Eye (tissue), 1 donor: ENCODE data around the gene PDRG1.
"Not testable (repeated sequence)": the region's sequence is repeated elsewhere in the genome, so short reads cannot be mapped to it uniquely, and the experiment has no call there.

Experiments
- DNase-seq: peaks from one replicate; pipeline ENCODE4 v3.0.0-alpha.2; 2015

Gene PDRG1

DNA sequence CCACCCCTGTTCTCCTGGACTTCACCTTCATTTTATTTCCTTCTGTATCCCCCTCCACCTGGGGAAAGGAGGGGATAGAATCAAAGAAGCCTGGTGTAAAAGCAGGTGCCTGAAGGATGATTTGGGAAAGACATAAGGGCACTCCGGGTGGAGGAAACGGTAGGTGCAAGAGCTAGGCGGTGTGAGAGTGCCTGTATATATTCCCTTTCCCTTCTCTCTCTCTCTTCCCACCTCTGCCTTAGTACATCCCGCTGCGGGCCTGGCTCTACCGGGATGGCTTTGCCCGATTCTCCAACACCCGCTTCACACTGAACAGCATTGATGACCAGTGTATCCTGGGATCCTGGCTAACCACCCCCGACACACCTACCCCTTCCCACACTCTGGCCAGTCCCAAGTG is 26.2 kb downstream of the PDRG1 start:
- no peak for DNase-seq

DNA sequence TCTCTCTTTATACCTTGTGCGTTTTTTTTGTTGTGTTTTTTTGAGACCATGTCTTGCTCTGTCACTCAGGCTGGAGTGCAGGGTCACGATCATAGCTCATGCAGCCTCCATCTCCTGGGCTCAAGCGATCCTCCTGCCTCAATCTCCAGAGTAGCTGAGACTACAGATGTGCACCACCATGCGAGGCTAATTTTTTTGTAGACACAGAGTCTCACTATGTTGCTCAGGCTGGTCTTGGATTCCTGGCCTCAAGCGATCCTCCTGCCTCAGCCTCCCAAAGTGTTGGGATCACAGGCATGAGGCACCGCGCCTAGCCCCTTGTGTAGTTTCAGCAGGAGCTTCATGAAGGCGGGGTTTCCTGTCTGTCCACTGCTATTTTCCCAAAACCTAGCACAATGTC is 27.3 kb downstream of the PDRG1 start:
- no peak for DNase-seq

DNA sequence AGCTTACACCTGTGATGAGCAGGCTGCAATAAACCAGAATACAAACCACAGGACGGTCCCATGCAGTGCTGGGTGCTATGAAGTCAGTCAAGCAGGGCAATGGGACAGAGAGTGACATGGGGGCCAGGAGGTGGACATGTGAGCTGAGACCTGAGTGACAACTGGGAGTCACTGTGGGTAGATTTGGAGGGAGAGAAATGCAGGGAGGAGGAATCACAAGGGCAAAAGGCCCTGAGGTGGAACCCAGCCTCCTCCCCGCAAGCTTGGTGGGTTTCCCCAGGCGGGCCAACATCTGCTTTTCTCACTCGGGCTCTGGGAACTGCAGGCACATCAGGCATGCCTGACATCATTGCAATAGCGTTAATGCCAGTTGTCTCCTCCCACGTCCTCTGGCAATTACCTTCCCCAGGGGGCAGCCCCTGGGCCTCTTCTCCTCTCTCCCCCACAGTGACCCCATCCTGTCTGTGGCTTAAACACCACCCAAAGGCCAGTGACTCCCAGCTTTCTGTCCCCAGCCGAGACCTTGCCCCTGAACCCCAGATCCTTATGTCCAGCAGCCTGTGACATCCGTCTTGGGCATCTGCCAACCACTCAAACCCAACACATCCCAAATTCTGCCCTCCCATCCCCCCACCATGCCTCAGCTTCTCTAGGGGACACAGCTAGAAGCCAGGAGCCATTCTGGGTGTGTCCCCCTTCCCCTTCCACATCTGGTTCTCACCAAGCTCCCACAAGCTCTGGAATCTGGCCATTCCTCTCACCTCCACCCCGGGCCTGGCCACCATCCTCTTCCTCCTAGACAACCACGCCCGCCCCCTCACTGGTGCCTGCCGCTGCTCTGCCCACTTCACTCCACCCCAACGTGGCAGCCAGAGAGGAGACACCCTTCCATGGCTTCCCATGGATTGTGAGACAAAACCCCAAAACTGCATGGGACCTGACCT is 28.2 kb downstream of the PDRG1 start:
- DNase-seq, result peak; percentile 13

DNA sequence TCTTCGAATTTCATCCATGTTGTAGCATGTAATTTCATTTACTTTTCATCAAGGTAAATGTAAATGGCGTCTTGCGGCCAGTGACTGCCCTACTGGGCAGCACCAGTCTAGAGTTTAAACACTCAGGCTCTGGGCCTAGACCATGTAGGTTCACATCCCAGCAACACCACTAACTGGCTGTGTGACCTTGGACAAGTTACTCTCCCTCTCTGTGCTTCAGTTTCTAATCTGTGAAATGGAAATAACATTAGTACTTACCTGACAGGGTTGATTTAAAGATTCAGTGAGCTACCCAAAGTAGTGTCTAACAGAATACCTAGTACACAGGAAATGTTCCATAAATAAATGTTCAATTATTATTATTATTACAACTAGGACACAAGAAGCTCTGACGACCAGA is 29.3 kb downstream of the PDRG1 start:
- DNase-seq, result no peak

DNA sequence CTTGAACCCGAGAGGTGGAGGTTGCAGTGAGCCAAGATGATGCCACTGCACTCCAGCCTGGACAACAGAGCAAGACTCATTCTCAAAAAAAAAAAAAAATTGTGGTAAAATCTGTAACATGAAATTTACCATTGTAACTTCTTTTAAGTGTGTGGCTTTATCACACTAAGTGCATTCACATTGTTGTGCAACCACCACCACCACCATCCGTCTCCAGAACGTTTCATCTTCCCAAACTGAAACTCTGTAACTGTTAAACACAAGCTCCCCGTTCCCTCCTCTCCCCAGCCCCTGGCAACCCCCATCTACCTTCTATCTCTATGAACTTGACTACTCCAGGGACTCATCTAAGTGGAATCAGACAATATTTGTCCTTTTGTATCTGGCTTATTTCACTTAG is 29.7 kb downstream of the PDRG1 start:
- no peak for DNase-seq

DNA sequence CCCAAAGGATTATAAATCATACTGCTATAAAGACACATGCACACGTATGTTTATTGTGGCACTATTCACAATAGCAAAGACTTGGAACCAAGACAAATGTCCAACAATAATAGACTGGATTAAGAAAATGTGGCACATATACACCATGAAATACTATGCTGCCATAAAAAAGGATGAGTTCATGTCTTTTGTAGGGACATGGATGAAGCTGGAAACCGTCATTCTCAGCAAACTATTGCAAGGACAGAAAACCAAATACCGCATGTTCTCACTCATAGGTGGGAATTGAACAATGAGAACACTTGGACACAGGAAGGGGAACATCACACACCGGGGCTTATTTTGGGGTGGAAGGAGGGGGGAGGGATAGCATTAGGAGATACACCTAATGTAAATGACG is 30.4 kb downstream of the PDRG1 start:
- not testable (repeated sequence) for DNase-seq

DNA sequence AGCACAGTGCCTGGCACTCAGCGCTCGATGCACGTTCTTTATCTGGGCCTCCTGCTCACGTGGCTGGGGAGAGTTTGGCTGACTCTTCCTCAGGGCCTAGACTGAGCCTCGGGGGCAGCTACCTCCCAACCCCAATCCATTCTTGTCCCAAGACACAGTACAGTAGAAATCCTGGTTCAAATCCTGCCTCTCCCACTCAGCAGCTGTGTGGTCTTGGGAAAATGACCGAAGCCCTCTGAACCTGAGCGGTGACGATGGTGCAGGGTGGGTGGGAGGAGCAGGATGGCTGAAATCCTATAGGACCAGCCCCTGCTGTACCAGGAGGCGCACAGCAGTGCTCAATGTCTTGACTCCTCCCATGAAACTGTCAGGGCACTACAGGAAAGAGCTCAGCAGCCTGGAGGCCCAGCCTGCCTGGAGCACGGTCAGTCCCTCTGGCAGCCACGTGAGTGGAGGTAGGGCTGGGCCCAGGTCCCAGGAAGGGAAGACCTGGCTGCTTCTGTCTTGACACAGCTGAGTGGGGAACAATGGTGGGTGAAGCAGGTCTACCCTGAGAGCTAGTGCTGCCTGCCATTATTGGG is 31.5 kb downstream of the PDRG1 start:
- no peak for DNase-seq

DNA sequence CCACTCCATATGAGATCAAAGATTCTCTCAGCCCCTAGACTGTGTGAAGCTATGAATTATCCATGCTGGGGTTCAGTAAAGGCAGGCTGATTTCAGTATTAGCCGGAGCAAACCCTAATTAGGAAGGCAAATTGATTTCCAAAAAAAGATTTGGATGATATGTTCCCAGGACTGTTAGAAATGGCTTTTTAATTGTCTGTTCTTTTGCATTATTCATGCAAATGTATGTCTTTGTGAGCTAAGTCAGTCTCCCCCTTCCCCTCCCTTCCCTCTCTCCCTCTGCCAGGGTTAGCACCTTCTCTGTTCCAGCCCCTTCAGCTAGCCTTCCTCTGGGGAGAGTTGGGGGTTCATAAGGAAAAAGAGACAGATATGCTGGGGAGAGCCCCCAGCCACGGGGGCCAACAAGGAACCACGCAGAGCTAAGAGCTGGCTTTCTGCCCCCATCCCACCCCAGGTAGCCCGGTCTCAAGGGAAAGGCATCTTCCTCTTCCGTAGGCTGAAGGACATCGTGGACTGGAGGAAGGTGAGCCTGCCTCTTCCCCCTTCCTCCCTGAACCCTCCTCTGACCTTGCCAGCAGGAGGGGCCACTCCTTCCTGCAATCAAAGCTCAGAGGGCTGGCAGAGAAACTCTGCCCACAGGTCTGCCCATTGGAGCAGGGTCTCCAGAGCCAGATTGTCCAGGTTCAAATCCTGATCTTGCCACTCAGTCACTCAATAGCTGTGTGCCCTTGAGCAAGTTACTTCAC is 32.3 kb downstream of the PDRG1 start:
- DNase-seq, result no peak

DNA sequence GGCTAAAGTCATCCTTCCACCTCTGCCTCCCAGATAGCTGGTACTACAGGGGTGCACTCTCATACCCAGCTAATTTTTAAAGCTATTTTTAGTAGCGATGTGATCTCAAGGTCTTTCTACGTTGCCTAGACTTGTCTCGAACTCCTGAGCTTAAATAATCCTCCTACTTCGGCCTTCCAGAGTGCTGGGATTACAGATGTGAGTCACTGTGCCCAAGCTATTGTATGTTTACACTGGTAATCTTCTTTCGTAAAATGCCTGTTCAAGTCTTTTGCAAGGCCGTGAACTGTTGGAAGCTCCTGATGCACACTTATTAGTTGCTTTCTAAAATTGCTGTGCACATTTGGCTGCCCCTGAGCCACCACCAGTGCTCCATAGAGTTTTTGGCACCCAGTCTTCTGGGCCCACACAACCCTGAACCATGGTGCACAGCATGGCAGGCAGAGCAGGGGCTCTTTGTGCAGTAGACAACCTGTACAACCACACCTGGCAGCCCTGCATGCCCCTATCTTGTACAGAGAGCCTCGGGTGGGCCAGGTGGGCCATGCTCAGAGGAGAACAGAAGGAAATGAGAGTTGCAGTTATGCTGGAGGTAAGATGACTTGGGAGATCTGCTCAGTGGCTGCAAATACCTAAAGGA is 33.3 kb downstream of the PDRG1 start:
- DNase-seq, result no peak

DNA sequence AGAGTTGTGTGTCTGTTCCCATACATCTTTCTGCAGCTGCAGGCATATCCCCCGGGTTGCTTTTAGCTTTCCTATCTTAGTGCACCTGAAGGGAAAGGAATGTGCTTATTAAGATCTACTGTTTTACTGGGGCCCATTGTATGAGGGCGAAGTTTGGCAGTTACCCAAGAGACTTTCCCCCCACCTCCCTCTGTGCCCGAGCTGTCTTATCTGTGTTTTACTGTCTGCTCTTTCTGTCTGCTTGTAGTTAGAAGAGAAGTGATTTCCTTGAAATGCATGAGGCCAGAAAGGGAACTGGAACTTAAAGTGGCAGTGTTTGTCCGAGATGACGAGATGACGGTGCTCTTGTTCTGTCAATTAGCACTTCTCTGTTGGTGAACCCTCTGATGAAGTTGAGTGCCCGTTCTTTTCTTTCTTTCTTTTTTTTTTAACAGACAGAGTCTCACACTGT is 33.9 kb downstream of the PDRG1 start:
- not testable (repeated sequence) for DNase-seq

DNA sequence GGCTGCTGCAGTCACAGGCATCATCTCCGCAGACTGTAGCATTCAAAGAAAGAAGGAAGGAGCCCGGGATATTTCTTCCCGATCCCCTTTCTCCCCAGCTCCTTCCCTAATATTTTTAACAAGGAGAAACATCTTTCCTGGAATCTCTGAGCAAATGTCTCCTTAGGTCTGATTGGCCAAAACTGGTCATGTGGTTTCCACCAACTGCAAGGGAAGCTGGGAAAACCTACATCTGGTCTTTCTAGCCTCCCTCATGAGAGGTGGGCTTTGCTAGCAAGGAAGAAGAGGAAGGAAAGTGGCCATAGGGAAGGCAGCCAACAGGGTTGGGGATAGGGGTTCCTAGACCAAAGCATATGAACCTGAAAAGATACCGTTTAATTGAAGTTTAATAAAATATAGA is 35.1 kb downstream of the PDRG1 start:
- DNase-seq, result no peak

DNA sequence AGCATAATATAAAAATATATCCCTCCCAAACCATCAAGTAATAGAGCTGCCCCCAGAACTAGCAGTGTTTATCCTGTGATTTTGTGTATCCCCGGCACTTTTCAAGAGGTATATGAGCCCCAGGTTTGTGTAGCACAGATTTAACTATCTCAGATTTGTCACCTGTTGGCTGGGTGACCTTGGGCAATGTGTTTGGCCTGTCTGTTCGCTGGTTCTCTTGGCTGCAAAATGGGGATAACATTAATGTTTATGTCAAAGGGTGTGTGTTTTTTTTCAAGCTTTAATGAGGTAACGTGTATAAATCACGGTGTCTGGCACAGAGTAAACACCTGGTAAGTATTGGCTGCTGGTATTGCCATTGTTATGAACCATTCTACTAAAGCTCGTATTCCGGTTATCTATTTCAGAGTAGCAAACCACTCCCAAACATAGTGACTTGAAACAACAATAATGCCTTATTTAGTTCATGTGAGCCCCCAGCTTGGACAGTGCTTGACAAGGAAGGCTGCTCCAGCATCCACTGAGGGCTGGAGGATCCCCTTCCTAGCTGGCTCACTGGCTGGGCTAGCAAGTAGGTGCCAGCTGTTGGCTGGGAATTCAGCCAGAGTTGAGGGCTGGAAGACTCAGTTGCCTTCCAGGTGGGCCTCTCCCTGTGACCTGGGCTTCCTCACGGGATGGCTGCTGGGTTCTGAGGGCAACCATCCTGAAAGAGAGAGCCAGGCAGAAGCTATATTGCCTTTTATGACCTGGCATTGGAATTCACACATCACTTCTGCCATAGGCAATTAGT is 36.2 kb downstream of the PDRG1 start:
- DNase-seq, result no peak

DNA sequence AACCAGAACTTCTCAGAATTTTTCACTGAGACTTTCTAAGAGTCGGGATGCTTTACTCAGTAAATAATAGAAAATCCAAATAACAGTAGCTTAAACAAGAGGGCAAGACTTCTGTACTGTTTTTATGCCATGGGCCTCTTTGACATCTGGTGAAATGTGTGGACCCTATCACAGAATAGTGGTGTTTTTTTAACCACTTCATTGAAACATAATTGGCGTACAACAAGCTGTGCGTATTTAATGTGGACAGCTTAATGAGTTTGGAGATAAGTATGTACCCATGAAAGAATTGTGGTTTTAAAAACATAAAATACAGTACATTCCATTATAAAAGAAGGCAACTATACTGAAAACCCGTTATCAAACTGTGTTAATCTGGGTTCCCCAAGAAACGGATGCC is 37.7 kb downstream of the PDRG1 start:
- DNase-seq, result no peak

DNA sequence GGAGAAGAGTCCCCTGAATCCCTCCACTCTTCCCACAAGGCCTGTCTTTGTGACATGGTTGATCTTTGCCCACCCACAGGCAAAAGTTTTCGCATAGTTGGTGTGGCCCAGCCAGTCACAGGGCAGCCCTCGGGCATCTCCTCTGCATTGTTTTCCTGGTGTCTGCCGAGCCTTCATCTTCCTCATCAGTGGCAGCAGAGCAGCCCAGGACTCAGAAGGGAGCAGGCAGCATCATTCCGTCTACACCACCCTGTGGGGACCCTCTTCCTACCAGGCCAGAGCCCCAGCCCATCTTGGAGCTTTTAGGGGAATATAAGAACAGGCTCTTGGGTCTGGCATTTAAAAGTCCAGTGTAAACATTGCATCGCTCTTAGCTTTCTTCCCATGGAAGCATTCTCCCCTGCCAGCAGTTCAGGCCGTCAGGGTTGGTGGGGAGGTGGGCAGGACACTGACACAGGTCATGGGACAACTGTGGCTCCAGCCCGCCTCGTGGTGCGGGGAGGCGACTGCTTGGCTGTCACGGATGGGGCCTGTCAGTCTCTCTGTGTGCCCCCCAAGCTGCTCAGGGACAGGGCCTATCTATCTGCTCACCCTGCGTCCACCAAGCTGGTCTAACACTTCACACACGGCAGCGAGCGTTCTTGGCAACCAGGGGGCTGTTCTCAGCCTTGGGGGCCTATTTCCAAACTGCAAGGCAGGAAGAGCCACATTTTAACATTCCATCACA is 38.3 kb downstream of the PDRG1 start:
- DNase-seq, result no peak

DNA sequence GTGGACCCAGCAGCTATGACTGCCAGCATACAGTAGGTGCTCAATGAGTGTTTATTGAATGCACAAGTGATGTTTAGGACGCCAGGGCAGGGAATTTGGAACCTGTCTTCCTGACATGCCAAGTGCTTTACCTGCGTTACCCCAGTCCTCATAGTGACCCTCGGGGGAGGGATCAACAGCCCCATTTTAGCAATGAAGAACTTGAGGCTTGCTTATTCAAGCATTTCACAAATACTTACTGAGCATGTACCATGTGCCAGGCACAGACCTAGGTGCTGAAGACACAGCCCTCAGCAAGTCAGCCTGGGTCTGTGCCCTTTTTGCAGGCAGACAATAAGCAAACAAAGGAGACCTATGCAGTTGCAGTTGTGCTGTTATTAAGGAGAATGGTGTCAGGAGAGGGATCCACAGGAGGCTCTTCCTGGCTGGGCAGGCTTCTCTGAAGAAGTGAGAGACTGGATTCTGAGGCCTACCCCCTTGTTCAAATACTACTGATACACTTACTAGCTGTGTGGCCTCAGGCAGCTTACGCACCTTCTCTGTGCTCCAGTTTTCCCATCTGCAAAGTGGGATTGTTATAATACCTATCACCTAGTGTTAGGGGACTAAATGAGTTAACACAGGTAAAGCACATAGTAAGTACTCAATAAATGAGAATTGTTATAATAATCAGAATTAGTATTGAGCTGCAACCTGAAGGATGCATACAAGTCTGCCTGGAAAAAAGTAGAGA is 41.6 kb downstream of the PDRG1 start:
- DNase-seq, result no peak

DNA sequence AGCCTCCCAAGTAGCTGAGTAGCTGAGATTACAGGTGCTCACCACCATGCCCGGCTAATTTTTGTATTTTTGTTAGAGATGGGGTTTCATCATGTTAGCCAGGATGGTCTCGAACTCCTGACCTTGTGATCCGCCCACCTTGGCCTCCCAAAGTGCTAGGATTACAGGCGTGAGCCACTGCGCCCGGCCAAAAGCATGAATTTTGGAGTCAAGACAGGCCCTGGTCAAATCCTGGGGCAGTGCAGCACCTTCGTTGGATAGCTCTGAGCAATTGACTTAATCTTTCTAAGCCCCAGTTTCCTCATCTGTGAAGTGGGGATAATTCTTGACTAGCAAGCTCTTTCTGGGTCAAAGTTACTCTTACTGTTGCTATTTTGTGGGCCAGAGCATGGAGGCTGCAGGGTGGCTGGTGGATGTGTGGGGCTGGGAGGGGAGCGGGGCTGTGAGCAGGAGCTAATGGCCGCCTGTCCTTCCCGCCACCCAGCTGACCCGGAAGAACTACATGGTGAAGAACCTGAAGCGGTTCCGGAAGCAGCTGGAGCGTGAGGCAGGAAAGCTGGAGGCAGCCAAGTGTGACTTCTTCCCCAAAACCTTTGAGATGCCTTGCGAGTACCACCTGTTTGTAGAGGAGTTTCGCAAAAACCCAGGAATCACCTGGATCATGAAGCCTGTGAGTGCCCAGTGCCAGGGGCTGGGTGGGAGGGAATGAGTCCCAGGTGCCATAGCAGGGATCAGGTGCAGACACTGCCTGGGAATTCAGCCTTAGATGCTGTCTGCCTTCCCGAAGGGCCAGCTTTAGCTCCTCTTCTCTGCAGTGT is 42.4 kb downstream of the PDRG1 start:
- DNase-seq, result no peak

DNA sequence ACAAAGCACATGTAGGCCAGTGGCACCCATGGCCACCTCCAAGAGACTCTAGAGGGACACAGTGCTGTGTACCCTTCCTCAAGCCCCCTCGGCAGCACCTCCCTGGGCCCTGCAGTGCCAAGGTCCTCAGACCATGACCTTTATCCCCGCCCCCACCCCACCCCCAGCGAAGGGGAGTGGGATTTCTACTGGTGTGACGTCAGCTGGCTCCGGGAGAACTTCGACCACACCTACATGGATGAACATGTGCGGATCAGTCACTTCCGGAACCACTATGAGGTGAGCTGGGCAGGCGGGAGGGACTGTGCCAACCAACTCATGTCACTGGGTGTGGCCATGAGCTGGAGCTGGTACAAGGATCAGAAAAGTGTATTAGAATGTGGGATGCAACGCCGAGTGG is 43.4 kb downstream of the PDRG1 start:
- no peak for DNase-seq

DNA sequence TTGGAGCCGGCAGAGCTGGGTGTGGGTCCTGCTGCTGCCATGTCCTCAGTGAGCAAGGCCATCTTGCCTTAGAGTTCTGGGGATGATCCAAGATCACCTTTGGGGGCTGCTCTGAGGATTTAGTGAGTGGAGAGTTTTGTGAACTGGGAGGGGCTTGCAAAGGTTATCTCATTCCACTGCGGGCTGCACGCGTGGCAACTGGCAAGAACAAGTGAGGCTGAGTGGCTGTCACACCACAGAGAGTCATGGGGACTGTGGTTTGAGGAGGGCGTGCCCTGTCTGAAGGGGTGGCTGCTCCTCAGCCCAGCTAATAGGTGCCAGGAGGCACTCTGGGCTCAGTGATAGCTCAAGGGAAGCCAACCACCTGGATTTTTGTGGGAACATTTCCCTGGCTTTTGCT is 43.8 kb downstream of the PDRG1 start:
- DNase-seq, result no peak

DNA sequence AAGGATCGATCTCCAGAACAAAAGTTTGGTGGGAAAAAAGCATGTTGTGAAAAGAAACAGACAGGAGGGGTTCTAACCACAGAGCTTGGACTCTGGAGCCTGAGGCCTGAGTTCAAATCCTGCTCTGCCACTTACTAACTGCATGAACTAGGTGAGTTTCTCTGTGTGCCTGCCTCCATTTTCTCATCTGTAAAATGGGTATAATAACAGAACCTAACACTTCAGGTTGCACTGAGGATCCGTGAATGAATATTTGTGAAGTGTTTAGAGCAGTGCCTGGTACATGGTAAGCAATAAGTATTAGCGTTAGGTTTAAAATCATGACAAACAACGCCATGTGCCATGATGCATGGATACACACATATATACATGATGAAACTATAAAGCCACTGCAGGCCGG is 44.8 kb downstream of the PDRG1 start:
- no peak for DNase-seq

DNA sequence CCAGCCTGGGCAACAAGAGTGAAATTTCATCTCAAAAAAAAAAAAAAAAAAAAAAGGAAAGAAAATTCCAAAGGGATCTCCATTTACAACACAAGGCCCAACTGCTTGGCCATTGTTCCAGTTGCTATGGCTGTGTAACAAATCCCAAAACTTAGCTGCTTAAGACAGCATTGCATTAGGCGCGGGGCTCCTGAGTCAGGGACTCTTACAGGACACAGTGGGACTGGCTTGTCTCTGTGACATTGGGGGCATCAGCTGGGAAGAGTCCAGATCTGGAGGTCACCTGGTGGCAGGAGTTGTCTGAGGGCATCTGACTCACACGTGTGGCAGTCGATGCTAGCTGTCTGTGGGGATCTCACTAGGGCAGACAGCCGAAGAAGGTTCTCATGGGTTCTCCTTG is 45.8 kb downstream of the PDRG1 start:
- DNase-seq, result no peak
